Nephron progenitor cell (in vitro differentiated cells): ENCODE data around the gene KCNK1.

Source experiments
- DNase-seq: peaks from one replicate; pipeline ENCODE4 v3.0.0; 2021
- H3K27ac Mint-ChIP-seq: 2 replicates; pipeline ENCODE4 v1.8.0; 2021; ENCODE audit warnings: mild to moderate bottlenecking, moderate library complexity, mixed read lengths
- H3K27me3 Mint-ChIP-seq: 2 replicates; pipeline ENCODE4 v1.8.0; 2021; ENCODE audit warnings: mild to moderate bottlenecking, low read depth, mixed read lengths; ENCODE audit not compliant: poor library complexity
- H3K36me3 Mint-ChIP-seq: 2 replicates; pipeline ENCODE4 v1.8.0; 2021; ENCODE audit warnings: low read depth, mixed read lengths
- H3K4me1 Mint-ChIP-seq: 2 replicates; pipeline ENCODE4 v1.8.0; 2021; ENCODE audit warnings: mixed read lengths
- H3K4me3 Mint-ChIP-seq: 2 replicates; pipeline ENCODE4 v1.8.0; 2021; ENCODE audit warnings: mild to moderate bottlenecking, moderate library complexity, mixed read lengths
- H3K9me3 Mint-ChIP-seq: 2 replicates; pipeline ENCODE4 v1.8.0; 2021; ENCODE audit warnings: mild to moderate bottlenecking, moderate library complexity, mixed read lengths
- CTCF ChIP-seq: fragments of 200-600 bp; sonication (generic); IDR thresholded peaks from 2 replicates; pipeline ENCODE4 v1.5.0; 2021; ENCODE audit warnings: antibody characterized with exemption

Gene KCNK1

GRCh38 chr1:233695901-233696300 lies 82.0 kb downstream of the KCNK1 start:
- peaks cover 9% of the 10 kb centered on the region for H3K9me3 Mint-ChIP-seq
- no peaks in the 10 kb centered on the region for H3K27me3 Mint-ChIP-seq
- TF ChIP-seq CTCF = no peak
- H3K4me3 Mint-ChIP-seq = no peak overlapping the region
- H3K4me1 Mint-ChIP-seq = no peaks in the 10 kb centered on the region
- no peak for DNase-seq
- no peak overlapping the region for H3K27ac Mint-ChIP-seq
- no peaks in the 10 kb centered on the region for H3K36me3 Mint-ChIP-seq

GRCh38 chr1:233700338-233700737 lies 86.4 kb downstream of the KCNK1 start:
- Mint-ChIP-seq H3K36me3 (no peaks in the 10 kb centered on the region), H3K9me3 (peaks cover 9% of the 10 kb centered on the region), H3K4me3 (no peak overlapping the region), H3K27me3 (no peaks in the 10 kb centered on the region), H3K4me1 (peaks cover 4% of the 10 kb centered on the region), H3K27ac (no peak overlapping the region)
- DNase-seq = no peak
- TF ChIP-seq CTCF = no peak

GRCh38 chr1:233704170-233704897 lies 90.4 kb downstream of the KCNK1 start:
- TF ChIP-seq CTCF = no peak
- no peak for DNase-seq
- H3K27me3 Mint-ChIP-seq = no peaks in the 10 kb centered on the region
- peaks cover 13% of the 10 kb centered on the region for H3K4me1 Mint-ChIP-seq
- no peak overlapping the region for H3K4me3 Mint-ChIP-seq
- H3K27ac Mint-ChIP-seq = no peak overlapping the region
- no peaks in the 10 kb centered on the region for H3K36me3 Mint-ChIP-seq
- no peaks in the 10 kb centered on the region for H3K9me3 Mint-ChIP-seq

- DNase-seq = no peak
- H3K27me3 Mint-ChIP-seq = no peaks in the 10 kb centered on the region
- no peak overlapping the region for H3K27ac Mint-ChIP-seq
- H3K4me1 Mint-ChIP-seq = peaks cover 13% of the 10 kb centered on the region
- no peaks in the 10 kb centered on the region for H3K36me3 Mint-ChIP-seq
- H3K4me3 Mint-ChIP-seq = no peak overlapping the region
- H3K9me3 Mint-ChIP-seq = no peaks in the 10 kb centered on the region
- TF ChIP-seq CTCF = no peak
These were observed 91.2 kb downstream of the KCNK1 start for GRCh38 chr1:233704898-233705723.

GRCh38 chr1:233707153-233707879 lies 93.4 kb downstream of the KCNK1 start:
- Mint-ChIP-seq H3K9me3 (peaks cover 4% of the 10 kb centered on the region), H3K27me3 (no peaks in the 10 kb centered on the region), H3K36me3 (no peaks in the 10 kb centered on the region), H3K4me1 (peaks cover 13% of the 10 kb centered on the region), H3K27ac (peak overlapping the region; percentile 26), H3K4me3 (no peak overlapping the region)
- no peak for TF ChIP-seq CTCF
- DNase-seq = no peak
